Nephron progenitor cell (in vitro differentiated cells): ENCODE results near the gene PAX8.

ENCODE experiments used
- DNase-seq: peaks from one replicate; pipeline ENCODE4 v3.0.0; 2021
- H3K27ac Mint-ChIP-seq: 2 replicates; pipeline ENCODE4 v1.8.0; 2021; ENCODE audit warnings: mild to moderate bottlenecking, moderate library complexity, mixed read lengths
- H3K27me3 Mint-ChIP-seq: 2 replicates; pipeline ENCODE4 v1.8.0; 2021; ENCODE audit warnings: mild to moderate bottlenecking, low read depth, mixed read lengths; ENCODE audit not compliant: poor library complexity
- H3K36me3 Mint-ChIP-seq: 2 replicates; pipeline ENCODE4 v1.8.0; 2021; ENCODE audit warnings: low read depth, mixed read lengths
- H3K4me1 Mint-ChIP-seq: 2 replicates; pipeline ENCODE4 v1.8.0; 2021; ENCODE audit warnings: mixed read lengths
- H3K4me3 Mint-ChIP-seq: 2 replicates; pipeline ENCODE4 v1.8.0; 2021; ENCODE audit warnings: mild to moderate bottlenecking, moderate library complexity, mixed read lengths
- H3K9me3 Mint-ChIP-seq: 2 replicates; pipeline ENCODE4 v1.8.0; 2021; ENCODE audit warnings: mild to moderate bottlenecking, moderate library complexity, mixed read lengths
- TF ChIP-seq, protein P1 (sequence below): fragments of 200-600 bp; sonication (generic); IDR thresholded peaks from 2 replicates; pipeline ENCODE4 v1.5.0; 2021; ENCODE audit warnings: antibody characterized with exemption

PAX8 gene

DNA sequence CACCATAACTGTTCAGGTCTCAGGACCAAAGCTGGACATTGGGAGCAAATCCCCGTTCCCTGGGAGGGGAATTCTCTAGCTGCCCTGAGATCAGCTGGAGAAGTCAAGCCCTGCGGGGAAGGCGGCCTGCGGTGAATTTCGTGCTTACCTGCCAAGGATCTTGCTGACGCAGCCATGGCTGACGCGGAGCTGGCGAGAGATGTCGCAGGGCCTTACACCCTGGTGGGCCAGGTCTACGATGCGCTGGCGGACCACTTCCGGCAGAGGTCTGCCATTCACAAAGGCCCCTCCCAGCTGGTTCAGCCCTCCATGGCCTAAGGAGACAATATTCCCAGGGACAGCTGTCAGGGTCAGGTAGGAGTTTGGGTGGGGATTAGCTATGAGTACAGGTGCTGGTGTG is 32.1 kb downstream of the PAX8 start:
- Mint-ChIP-seq H3K4me1 (peaks cover 68% of the 10 kb centered on the region), H3K27me3 (peaks cover 12% of the 10 kb centered on the region), H3K9me3 (no peaks in the 10 kb centered on the region), H3K36me3 (peaks cover 94% of the 10 kb centered on the region), H3K4me3 (no peak overlapping the region), H3K27ac (peak overlapping the region; percentile 82)
- TF ChIP-seq, protein P1, sequence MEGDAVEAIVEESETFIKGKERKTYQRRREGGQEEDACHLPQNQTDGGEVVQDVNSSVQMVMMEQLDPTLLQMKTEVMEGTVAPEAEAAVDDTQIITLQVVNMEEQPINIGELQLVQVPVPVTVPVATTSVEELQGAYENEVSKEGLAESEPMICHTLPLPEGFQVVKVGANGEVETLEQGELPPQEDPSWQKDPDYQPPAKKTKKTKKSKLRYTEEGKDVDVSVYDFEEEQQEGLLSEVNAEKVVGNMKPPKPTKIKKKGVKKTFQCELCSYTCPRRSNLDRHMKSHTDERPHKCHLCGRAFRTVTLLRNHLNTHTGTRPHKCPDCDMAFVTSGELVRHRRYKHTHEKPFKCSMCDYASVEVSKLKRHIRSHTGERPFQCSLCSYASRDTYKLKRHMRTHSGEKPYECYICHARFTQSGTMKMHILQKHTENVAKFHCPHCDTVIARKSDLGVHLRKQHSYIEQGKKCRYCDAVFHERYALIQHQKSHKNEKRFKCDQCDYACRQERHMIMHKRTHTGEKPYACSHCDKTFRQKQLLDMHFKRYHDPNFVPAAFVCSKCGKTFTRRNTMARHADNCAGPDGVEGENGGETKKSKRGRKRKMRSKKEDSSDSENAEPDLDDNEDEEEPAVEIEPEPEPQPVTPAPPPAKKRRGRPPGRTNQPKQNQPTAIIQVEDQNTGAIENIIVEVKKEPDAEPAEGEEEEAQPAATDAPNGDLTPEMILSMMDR, result no peak
- DNase-seq, result no peak

DNA sequence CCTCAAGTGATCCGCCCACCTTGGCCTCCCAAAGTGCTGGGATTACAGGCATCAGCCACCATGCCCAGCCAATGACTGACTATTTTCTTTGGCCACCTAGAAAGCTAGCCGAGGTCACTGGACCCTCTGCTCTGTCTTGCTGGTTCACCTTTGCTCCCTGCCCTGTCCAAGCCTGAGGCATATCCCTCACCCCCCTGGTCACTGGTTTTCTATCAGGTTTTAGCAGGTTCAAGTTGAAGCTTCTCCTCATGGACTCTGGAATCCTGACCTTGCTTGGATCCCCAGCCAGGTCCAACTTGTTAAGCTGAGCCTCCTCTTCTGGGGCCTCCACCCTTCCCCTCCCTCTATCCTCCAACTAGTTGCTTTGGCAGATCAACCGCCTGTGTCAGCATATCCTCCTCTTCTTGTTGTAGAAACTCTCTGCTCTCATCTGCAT is 33.4 kb downstream of the PAX8 start:
- DNase-seq, result no peak
- Mint-ChIP-seq H3K4me1 (peaks cover 65% of the 10 kb centered on the region), H3K9me3 (no peaks in the 10 kb centered on the region), H3K27ac (peak overlapping the region; percentile 91), H3K27me3 (peaks cover 19% of the 10 kb centered on the region), H3K4me3 (no peak overlapping the region), H3K36me3 (peaks cover 94% of the 10 kb centered on the region)
- TF ChIP-seq, protein P1, result no peak

DNA sequence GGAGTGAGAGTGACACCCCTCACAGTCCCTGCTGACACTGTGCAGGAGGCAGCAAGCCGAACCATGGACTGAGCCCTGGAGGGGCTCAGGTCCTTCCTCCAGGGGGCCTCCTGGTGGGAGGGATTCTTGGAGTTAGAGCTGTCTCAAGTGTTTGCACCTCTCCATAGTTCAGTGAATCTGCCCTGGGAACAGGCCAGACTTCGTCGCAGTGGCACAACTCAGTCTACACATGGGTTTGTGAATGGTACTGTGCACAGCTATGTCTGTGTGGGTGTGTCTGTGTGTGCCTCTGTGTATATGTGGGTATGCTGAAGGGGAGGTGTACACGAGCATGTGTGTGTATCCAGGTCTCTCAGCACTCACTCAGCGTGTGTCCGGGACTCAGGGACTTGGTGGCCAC is 36.4 kb downstream of the PAX8 start:
- TF ChIP-seq, protein P1, result no peak
- Mint-ChIP-seq H3K9me3 (no peaks in the 10 kb centered on the region), H3K4me1 (peaks cover 49% of the 10 kb centered on the region), H3K27me3 (peaks cover 16% of the 10 kb centered on the region), H3K27ac (peak overlapping the region; percentile 39), H3K36me3 (peaks cover 99% of the 10 kb centered on the region), H3K4me3 (no peak overlapping the region)
- DNase-seq, result no peak

DNA sequence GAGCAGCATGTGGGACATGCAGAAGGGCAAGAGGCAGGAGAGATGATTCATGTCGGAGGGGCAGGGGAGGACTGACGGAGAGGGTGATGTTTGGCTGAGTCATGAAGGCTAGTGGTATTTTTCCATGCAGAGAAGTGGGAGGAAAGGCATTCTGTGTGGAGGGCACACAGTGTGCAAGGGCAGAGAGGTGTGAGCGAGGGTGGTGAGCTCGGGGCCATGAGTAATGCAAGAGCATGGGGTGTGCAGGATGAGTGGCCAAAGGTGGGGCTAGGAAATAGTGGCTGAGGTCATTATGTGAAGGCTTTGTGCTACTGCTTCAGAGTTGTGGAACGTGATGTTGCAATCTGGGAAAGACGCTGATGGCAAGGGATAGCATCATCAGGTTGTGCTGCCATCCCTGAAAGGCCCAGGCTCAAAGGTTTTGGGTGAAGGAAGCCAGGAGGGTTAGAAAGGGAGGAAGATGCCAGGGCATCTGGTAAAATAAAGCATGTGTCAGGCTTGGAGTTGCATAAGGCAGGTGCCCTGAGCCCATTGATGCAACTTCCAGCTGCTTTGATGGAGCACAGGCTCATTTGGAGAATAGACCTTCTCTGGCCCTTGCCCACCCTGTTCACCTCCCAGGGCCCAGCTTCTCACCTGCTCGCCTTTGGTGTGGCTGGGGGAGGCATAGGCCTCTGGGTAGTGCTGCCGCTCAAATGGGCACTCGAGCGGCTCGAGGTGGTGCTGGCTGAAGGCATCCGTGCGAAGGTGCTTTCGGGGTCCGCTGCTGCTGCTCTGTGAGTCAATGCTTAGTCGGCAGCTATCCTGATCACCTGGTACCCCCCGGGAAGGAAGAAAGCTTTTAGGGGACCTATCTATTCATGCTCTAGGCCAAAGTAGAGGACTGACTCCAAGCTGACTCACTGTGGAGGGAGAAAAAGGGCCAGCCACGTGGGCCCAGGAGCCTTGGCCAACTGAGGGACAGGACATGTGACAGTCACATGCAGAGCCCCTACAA is 37.5 kb downstream of the PAX8 start:
- Mint-ChIP-seq H3K27me3 (peaks cover 14% of the 10 kb centered on the region), H3K36me3 (peaks cover 99% of the 10 kb centered on the region), H3K9me3 (peaks cover 5% of the 10 kb centered on the region), H3K4me1 (peaks cover 49% of the 10 kb centered on the region), H3K27ac (peak overlapping the region; percentile 97), H3K4me3 (no peak overlapping the region)
- TF ChIP-seq, protein P1, result no peak
- DNase-seq, result no peak

DNA sequence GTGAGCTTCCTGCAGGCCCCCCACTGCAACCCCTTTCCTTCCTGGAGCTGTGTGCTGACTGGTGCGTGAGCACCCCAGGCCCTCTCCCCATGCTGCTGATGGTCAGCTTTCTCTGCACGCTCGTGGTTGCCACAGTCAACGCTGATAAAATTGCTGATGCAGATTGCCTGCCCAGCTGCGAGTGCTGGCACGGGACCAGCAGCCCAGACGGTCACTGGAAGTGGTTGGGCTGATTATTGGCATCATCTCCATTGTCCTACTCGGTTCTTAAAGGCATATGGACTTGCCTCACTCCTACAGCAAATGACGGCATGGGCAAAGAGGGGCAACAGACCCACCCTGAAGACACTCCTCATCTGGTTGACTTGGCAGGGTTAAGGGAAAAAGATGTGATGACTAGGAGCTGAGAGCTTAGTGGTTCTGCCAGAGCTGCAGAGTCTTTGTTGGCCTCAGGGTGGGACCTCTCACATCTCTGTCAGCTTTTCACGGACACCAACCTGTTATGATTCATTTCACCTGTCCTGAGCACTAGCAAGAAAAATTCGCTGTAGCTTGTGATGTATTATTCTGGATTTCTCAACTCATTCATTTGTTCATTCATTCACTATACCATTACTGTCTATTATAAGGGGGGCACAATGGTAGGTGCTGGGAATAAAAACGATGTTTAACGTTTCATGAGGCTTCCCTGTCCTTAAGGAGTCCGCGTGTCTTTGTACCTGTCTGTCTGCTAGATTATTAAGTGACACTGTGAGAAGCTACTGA is 38.4 kb downstream of the PAX8 start:
- H3K4me3 Mint-ChIP-seq, result no peak overlapping the region
- peak overlapping the region; percentile 97 for H3K27ac Mint-ChIP-seq
- H3K4me1 Mint-ChIP-seq, result peaks cover 42% of the 10 kb centered on the region
- peaks cover 13% of the 10 kb centered on the region for H3K27me3 Mint-ChIP-seq
- no peak for DNase-seq
- peaks cover 5% of the 10 kb centered on the region for H3K9me3 Mint-ChIP-seq
- H3K36me3 Mint-ChIP-seq, result peaks cover 93% of the 10 kb centered on the region
- TF ChIP-seq, protein P1, result no peak
